Central memory CD8-positive, alpha-beta T cell (primary cell): ENCODE results near the gene YIPF3.

ENCODE experiments used
- ATAC-seq: fragments of 150-1000 bp; cut with Tn5 transposase; replicated peaks from 2 replicates; pipeline ENCODE4 v1.10.0; 2022; ENCODE audit warnings: mild to moderate bottlenecking, moderate FRiP score, moderate number of reproducible peaks; ENCODE audit not compliant: poor library complexity, severe bottlenecking; ENCODE audit errors: extremely low read depth
- DNase-seq, 2 donors: peaks; one replicate each; pipeline ENCODE4 v3.0.0; 2021; ENCODE audit warnings: low spot score in 2 of 2
- H3K27ac Mint-ChIP-seq: one replicate; pipeline ENCODE4 v1.8.0; 2022; ENCODE audit warnings: low read depth, mild to moderate bottlenecking, moderate library complexity, mixed read lengths
- H3K27me3 Mint-ChIP-seq: one replicate; pipeline ENCODE4 v1.8.0; 2022; ENCODE audit warnings: mixed read lengths
- H3K36me3 Mint-ChIP-seq: one replicate; pipeline ENCODE4 v1.8.0; 2022; ENCODE audit warnings: mild to moderate bottlenecking, moderate library complexity, mixed read lengths; ENCODE audit not compliant: insufficient read depth
- H3K4me1 Mint-ChIP-seq: one replicate; pipeline ENCODE4 v1.8.0; 2022; ENCODE audit warnings: mixed read lengths
- H3K4me3 Mint-ChIP-seq: one replicate; pipeline ENCODE4 v1.8.0; 2022; ENCODE audit warnings: mild to moderate bottlenecking, moderate library complexity, mixed read lengths
- H3K9me3 Mint-ChIP-seq: one replicate; pipeline ENCODE4 v1.8.0; 2022; ENCODE audit warnings: mixed read lengths

The YIPF3 gene

DNA sequence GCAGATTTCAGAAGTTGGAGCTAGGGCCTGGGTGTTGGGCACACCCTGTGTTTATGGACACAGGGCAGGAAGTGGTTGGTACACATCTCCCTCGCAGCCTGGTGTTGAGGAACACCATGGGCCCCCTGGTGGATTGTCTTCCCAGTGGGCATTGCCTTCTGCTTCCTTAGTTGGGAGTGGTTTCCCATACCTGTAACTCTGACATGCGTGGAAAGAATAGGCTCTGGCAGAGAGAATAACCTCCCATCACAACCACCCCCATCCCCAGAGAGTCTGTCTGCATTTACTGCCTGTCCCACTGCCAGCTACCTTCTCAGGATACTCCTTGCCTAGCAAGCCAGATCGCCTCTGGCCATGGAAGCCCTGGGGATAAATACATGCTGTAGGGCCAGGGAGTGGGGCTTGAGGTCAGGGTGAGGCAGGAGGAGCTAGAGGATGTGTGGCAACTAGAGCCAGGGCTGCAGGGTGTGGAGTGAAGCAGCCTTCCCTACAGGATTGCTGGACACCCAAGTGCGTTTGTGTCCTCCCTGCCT is 21.3 kb downstream of the YIPF3 start:
- Mint-ChIP-seq H3K36me3 (peaks cover 9% of the 10 kb centered on the region), H3K27me3 (no peaks in the 10 kb centered on the region), H3K27ac (peak overlapping the region; percentile 91), H3K9me3 (no peaks in the 10 kb centered on the region), H3K4me3 (peak overlapping the region; percentile 58), H3K4me1 (peaks cover 31% of the 10 kb centered on the region)
- ATAC-seq (peak; percentile 84), DNase-seq (no peak)

GRCh38 chr6:43494766-43495165 is 22.0 kb downstream of the YIPF3 start:
- Mint-ChIP-seq H3K27ac (peak overlapping the region; percentile 91), H3K9me3 (no peaks in the 10 kb centered on the region), H3K4me3 (peak overlapping the region; percentile 58), H3K27me3 (no peaks in the 10 kb centered on the region), H3K4me1 (peaks cover 37% of the 10 kb centered on the region), H3K36me3 (peaks cover 10% of the 10 kb centered on the region)
- DNase-seq (no peak), ATAC-seq (no peak)

DNA sequence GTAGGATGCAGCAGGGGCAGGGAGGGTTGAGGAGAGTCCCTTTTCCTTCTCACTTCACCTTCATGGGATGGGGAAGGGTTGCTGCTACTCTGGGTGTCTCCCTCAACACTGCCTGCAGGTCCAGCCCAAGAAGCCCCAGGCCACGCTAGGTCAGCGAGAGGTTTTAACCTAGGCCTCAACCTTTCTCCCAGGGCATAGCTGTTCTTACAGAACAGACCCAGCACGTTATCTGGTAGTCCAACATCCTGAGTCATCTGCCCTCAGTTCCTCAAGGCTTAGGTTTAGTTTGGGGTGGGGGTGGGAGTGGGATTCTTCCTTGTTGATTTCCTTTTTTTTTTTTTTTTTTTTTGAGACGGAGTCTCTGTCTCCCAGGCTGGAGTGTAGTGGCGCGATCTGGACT is 22.4 kb downstream of the YIPF3 start:
- no peak overlapping the region for H3K4me3 Mint-ChIP-seq
- no peak for DNase-seq
- H3K36me3 Mint-ChIP-seq, result peaks cover 7% of the 10 kb centered on the region
- H3K27me3 Mint-ChIP-seq, result no peaks in the 10 kb centered on the region
- H3K27ac Mint-ChIP-seq, result peak overlapping the region; percentile 91
- ATAC-seq, result no peak
- H3K9me3 Mint-ChIP-seq, result no peaks in the 10 kb centered on the region
- peaks cover 38% of the 10 kb centered on the region for H3K4me1 Mint-ChIP-seq

GRCh38 chr6:43493833-43494232 is 22.9 kb downstream of the YIPF3 start:
- no peaks in the 10 kb centered on the region for H3K27me3 Mint-ChIP-seq

DNA sequence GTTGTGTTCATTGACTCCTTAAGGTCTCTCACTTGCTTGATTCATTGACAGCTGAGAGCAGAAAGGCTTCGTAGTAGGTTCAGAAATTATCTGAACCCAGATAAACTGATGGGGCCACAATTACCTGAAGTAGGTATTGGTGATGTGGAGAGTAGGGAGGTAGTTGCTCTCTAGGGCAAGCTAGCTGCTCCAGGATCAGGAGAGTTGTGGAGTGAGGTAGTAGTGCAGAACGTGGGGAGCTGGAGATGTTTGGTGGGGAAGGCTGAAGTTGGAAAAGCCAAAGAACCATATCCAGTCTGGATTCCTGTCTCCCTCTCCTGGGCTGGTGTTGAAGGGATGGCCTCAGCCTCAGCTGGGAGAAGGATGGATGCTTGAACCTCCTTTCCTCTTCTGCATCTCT is 23.5 kb downstream of the YIPF3 start:
- Mint-ChIP-seq H3K36me3 (peaks cover 10% of the 10 kb centered on the region), H3K27ac (peak overlapping the region; percentile 7)

More at GRCh38 chr6:43493833-43494232, 22.9 kb downstream of the YIPF3 start:
- peaks cover 42% of the 10 kb centered on the region for H3K4me1 Mint-ChIP-seq
- H3K4me3 Mint-ChIP-seq, result no peak overlapping the region
- ATAC-seq, result no peak
- H3K36me3 Mint-ChIP-seq, result peaks cover 10% of the 10 kb centered on the region
- no peak for DNase-seq
- peak overlapping the region; percentile 91 for H3K27ac Mint-ChIP-seq
- H3K9me3 Mint-ChIP-seq, result no peaks in the 10 kb centered on the region

GRCh38 chr6:43492673-43493072 is 24.1 kb downstream of the YIPF3 start:
- peaks cover 42% of the 10 kb centered on the region for H3K4me1 Mint-ChIP-seq
- H3K4me3 Mint-ChIP-seq, result no peak overlapping the region
- no peaks in the 10 kb centered on the region for H3K27me3 Mint-ChIP-seq
- peak overlapping the region; percentile 7 for H3K27ac Mint-ChIP-seq
- DNase-seq, result no peak
- ATAC-seq, result no peak
- H3K36me3 Mint-ChIP-seq, result peaks cover 9% of the 10 kb centered on the region
- no peaks in the 10 kb centered on the region for H3K9me3 Mint-ChIP-seq

More for the DNA sequence above, 23.5 kb downstream of the YIPF3 start:
- no peak for DNase-seq
- Mint-ChIP-seq H3K9me3 (no peaks in the 10 kb centered on the region), H3K27me3 (no peaks in the 10 kb centered on the region), H3K4me3 (no peak overlapping the region), H3K4me1 (peaks cover 42% of the 10 kb centered on the region)
- ATAC-seq, result no peak

DNA sequence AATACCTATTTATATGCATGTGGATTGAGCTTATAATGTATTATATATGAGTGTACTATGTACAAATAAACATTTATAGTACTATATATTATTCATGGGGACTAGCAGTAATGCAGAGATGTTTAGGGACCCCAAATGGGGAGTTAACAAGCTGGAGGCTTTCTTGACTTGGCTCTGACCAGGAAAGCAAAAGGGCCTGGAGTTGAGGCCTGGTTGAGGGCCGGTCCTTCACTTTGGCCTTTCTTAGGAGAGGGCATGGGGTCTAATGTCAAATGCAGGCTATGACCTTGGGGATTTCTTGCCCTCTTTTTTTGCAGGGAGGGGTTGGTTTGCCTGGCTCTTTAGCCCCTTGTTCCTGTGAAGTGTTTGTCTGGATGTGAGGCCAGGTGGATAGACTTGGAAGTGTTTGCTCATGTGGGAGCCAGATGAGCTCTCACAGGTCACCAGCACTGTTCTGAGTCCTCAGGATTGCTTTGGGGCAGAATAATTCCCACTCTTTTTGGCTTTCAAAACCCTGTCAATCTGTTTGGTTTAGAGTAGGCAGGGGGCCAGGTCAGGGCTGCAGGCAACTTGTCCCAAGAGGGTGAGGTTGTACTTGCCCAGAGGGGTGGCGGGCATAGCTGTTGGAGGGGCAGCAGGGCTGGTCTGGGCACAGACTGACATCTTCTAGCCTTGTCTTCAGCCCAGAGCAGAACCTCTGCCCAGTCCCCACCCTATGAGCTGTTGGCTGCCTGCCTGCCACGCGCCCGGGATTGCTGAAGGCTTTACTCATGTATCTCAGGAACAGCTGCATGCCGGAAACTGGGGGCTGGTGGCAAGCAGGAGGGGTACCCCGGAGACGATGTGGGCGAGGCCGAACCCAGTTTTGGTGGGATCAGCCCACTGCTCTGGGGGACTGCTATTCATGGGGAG is 24.7 kb downstream of the YIPF3 start:
- DNase-seq, result no peak
- H3K9me3 Mint-ChIP-seq, result no peaks in the 10 kb centered on the region
- peaks cover 42% of the 10 kb centered on the region for H3K4me1 Mint-ChIP-seq
- H3K4me3 Mint-ChIP-seq, result no peak overlapping the region
- H3K36me3 Mint-ChIP-seq, result peaks cover 6% of the 10 kb centered on the region
- no peaks in the 10 kb centered on the region for H3K27me3 Mint-ChIP-seq
- no peak for ATAC-seq
- no peak overlapping the region for H3K27ac Mint-ChIP-seq

DNA sequence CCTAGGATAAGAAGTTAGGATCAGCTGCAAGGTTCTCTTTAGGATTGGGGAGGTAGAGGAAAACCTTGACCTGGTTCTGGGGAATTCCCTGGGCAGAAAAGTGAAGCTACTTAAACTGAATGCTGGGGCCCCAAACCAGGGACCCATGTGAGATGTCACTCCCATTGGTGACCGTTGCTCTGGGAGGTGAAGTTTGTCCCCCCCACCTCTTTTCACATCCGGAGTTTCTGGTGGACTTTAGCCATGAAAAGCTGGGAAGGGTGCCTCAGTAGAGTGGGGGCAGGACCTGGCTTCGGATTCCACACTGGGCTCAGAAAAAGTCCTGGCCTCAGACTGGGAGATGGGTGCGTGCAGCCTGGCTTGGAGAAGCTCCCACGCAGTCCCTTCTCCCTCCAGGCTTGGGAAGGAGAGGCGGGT is 26.2 kb downstream of the YIPF3 start:
- Mint-ChIP-seq H3K4me3 (no peak overlapping the region), H3K36me3 (peaks cover 11% of the 10 kb centered on the region), H3K9me3 (no peaks in the 10 kb centered on the region), H3K4me1 (peaks cover 37% of the 10 kb centered on the region), H3K27ac (no peak overlapping the region), H3K27me3 (no peaks in the 10 kb centered on the region)
- DNase-seq, result no peak
- no peak for ATAC-seq

GRCh38 chr6:43489277-43490072 is 27.3 kb downstream of the YIPF3 start:
- no peaks in the 10 kb centered on the region for H3K9me3 Mint-ChIP-seq
- H3K27me3 Mint-ChIP-seq, result no peaks in the 10 kb centered on the region
- H3K27ac Mint-ChIP-seq, result no peak overlapping the region
- H3K4me1 Mint-ChIP-seq, result peaks cover 29% of the 10 kb centered on the region
- no peak overlapping the region for H3K4me3 Mint-ChIP-seq
- peaks cover 11% of the 10 kb centered on the region for H3K36me3 Mint-ChIP-seq
- DNase-seq, result no peak
- ATAC-seq, result no peak

DNA sequence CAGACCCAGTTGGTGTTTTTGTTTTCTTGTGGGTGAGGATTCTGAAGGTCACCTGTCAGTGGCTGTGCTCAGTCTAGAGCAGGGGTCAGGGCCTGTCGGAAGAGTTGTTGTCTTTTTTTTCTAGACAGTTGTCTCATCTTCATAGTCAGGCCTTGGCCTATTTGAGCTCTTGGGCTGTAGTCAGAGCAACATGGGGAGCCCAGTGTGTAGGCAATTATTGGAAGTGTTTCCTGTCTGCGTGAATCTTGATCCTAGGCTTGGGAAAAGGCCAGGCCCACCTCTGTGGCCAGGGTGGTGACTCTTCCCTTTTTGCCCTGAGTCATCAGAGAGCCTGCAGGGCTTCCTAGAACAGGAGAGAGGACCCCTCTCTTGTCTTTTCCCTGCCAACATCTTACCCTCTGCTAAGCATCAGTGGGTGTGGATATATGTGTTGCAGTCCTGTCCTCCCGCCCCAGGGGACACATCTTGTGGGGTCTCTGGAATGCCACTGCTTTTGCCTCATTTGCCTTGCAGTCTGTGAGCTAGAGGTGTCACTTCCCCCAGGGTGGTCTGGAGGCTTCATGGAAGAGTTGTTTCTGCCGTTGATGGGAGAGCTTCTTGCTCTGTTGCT is 28.0 kb downstream of the YIPF3 start:
- no peak for ATAC-seq
- Mint-ChIP-seq H3K27ac (no peak overlapping the region), H3K27me3 (no peaks in the 10 kb centered on the region), H3K36me3 (peaks cover 11% of the 10 kb centered on the region), H3K4me3 (no peak overlapping the region), H3K4me1 (peaks cover 24% of the 10 kb centered on the region), H3K9me3 (no peaks in the 10 kb centered on the region)
- DNase-seq, result no peak

- ATAC-seq (no peak), DNase-seq (no peak)
- Mint-ChIP-seq H3K27ac (no peak overlapping the region), H3K4me3 (no peak overlapping the region), H3K4me1 (peaks cover 45% of the 10 kb centered on the region), H3K27me3 (no peaks in the 10 kb centered on the region), H3K9me3 (no peaks in the 10 kb centered on the region), H3K36me3 (peaks cover 12% of the 10 kb centered on the region)
Observed at GRCh38 chr6:43481591-43482236, 35.0 kb downstream of the YIPF3 start.

- no peak overlapping the region for H3K4me3 Mint-ChIP-seq
- DNase-seq (no peak), ATAC-seq (no peak)
- H3K36me3 Mint-ChIP-seq, result peaks cover 11% of the 10 kb centered on the region
- no peaks in the 10 kb centered on the region for H3K27me3 Mint-ChIP-seq
- H3K9me3 Mint-ChIP-seq, result no peaks in the 10 kb centered on the region
- no peak overlapping the region for H3K27ac Mint-ChIP-seq
- H3K4me1 Mint-ChIP-seq, result peaks cover 48% of the 10 kb centered on the region
Observed at GRCh38 chr6:43481075-43481474, 35.7 kb downstream of the YIPF3 start.
